Endothelial cell of umbilical vein (primary cell): ENCODE results near the gene CST3. TPM values are rescaled to one million over a fixed set of nuclear protein-coding genes. Genes with fewer than 3 reads are reported as not detected.
"Not testable (repeated sequence)": the region's sequence is repeated elsewhere in the genome, so short reads cannot be mapped to it uniquely, and the experiment has no call there.

Experiments used
- BruUV-seq: library from RNA; stranded (reverse); fragments of 400-500 nt; replicated peaks from 2 replicates; lab custom pipeline; 2021; lab: Mats Ljungman, UMichigan
- CTCF ChIA-PET: fragments of 300-600, 350-600 bp; sonication (Branson Sonifier 250); formaldehyde crosslinking; loops from one replicate; lab custom pipeline; 2021; ENCODE audit warnings: antibody characterized with exemption, inconsistent platforms; lab: Charles Lee
- POLR2A ChIA-PET: fragments of 300-600, 350-600 bp; sonication (Branson Sonifier 250); formaldehyde crosslinking; loops from one replicate; lab custom pipeline; 2021; ENCODE audit warnings: antibody characterized with exemption, inconsistent platforms; lab: Charles Lee
- DNase-seq: peaks from one replicate; pipeline ENCODE4 v3.0.0-alpha.2; 2011; ENCODE audit warnings: low read depth, low spot score
- FAIRE-seq: peaks from 2 replicates; lab custom pipeline; 2011; peaks lifted over from hg19 to GRCh38; lab: Jason Lieb, UNC
- H2AFZ ChIP-seq: 2 replicates; pipeline ENCODE4 v1.6.0; 2012; ENCODE audit warnings: low read depth, low read length, control low read depth, inconsistent platforms
- H3K27ac ChIP-seq: 2 replicates; pipeline ENCODE4 v1.5.1; 2011; ENCODE audit warnings: low read depth, mild to moderate bottlenecking, control low read depth, low read length, moderate library complexity; ENCODE audit not compliant: insufficient read depth
- H3K27me3 ChIP-seq, 2 experiments: 2 replicates each; pipeline versions ENCODE4 v1.6.0 to v1.6.1; 2011; ENCODE audit warnings: low read length in 2 of 2, mixed read lengths in 1 of 2; ENCODE audit not compliant: control insufficient read depth in 2 of 2, insufficient read depth in 2 of 2
- H3K36me3 ChIP-seq, 2 experiments: 2 replicates in 1 of 2; 3 replicates in 1 of 2; pipeline ENCODE4 v1.5.1; 2011; ENCODE audit warnings: low read length in 2 of 2, mild to moderate bottlenecking in 1 of 2, moderate library complexity in 1 of 2; ENCODE audit not compliant: control insufficient read depth in 2 of 2, insufficient read depth in 2 of 2; ENCODE audit errors: extremely low read depth in 1 of 2
- H3K4me1 ChIP-seq: 3 replicates; pipeline ENCODE4 v1.5.1; 2011; ENCODE audit warnings: mild to moderate bottlenecking, low read length; ENCODE audit not compliant: control insufficient read depth, insufficient read depth; ENCODE audit errors: extremely low read depth
- H3K4me2 ChIP-seq: 2 replicates; pipeline ENCODE4 v1.6.1; 2011; ENCODE audit warnings: low read length, control low read depth, mixed read lengths; ENCODE audit not compliant: insufficient read depth
- H3K4me3 ChIP-seq, 3 experiments: fragments of 200-600 bp in 1 of 3; sonication (generic), shearing (Covaris generic) in 1 of 3; replicated peaks in 1 of 3; 2 replicates each; pipeline ENCODE4 v1.5.1; 2011 to 2016; ENCODE audit warnings: control low read depth in 3 of 3, low read length in 3 of 3, mild to moderate bottlenecking in 2 of 3, inconsistent platforms in 1 of 3, low read depth in 1 of 3, moderate library complexity in 1 of 3; ENCODE audit not compliant: insufficient read depth in 1 of 3
- H3K79me2 ChIP-seq: 2 replicates; pipeline ENCODE4 v1.6.0; 2012; ENCODE audit warnings: low read length, inconsistent platforms; ENCODE audit not compliant: control insufficient read depth, insufficient read depth
- H3K9ac ChIP-seq: replicated peaks from 2 replicates; pipeline ENCODE3; 2011; ENCODE audit warnings: low read length, control low read depth; ENCODE audit not compliant: insufficient read depth; ENCODE audit errors: extremely low read depth
- H3K9me1 ChIP-seq: replicated peaks from 3 replicates; pipeline ENCODE4 v1.6.0; 2011; ENCODE audit warnings: mild to moderate bottlenecking, low read length; ENCODE audit not compliant: control insufficient read depth, insufficient read depth; ENCODE audit errors: extremely low read depth
- H3K9me3 ChIP-seq: replicated peaks from 2 replicates; pipeline ENCODE4 v1.5.1; 2012; ENCODE audit warnings: low read length, inconsistent platforms; ENCODE audit not compliant: control insufficient read depth, insufficient read depth
- H4K20me1 ChIP-seq: replicated peaks from 2 replicates; pipeline ENCODE3; 2011; ENCODE audit warnings: mild to moderate bottlenecking, low read length; ENCODE audit not compliant: control insufficient read depth, insufficient read depth; ENCODE audit errors: extremely low read depth
- CTCF ChIP-seq, 2 donors: IDR thresholded peaks; 1 replicate in 1 of 2; 2 replicates in 1 of 2; pipeline ENCODE4 v1.5.1; 2011; ENCODE audit warnings: low read length in 2 of 2, mild to moderate bottlenecking in 2 of 2, moderate library complexity in 2 of 2, control low read depth in 1 of 2, inconsistent platforms in 1 of 2, low read depth in 1 of 2; ENCODE audit not compliant: insufficient read depth in 1 of 2; ENCODE audit errors: extremely low read depth in 1 of 2
- EZH2 ChIP-seq: IDR thresholded peaks from 2 replicates; pipeline ENCODE4 v1.6.1; 2012; ENCODE audit warnings: borderline replicate concordance, low read depth, mild to moderate bottlenecking, moderate library complexity, low read length, inconsistent platforms; ENCODE audit not compliant: severe bottlenecking
- POLR2AphosphoS5 ChIP-seq: IDR thresholded peaks from 2 replicates; pipeline ENCODE4 v1.6.1; 2012; ENCODE audit warnings: low read depth, mild to moderate bottlenecking, control low read depth, low read length, moderate library complexity; ENCODE audit not compliant: insufficient read depth
- dilution Hi-C: fragments of 300-500 bp; cut with MboI; formaldehyde crosslinking; loops from one replicate; pipeline ENCODE4 v1.15.0; 2019; ENCODE audit warnings: low sequenced_read_pairs; ENCODE audit not compliant: extremely low pct_ligation_motif_present
- intact Hi-C: fragments of 100-400 bp; cut with micrococcal nuclease; formaldehyde crosslinking; loops from one replicate; pipeline ENCODE4 v1.10.0; 2022
- polyA plus RNA-seq, 4 experiments: library from polyadenylated mRNA; depleted of rRNA in 3 of 4; stranded (reverse) in 3 of 4; unstranded in 1 of 4; fragments of >200 nt; gene quantifications; 2 replicates each; pipeline versions ENCODE4 v1.2.1 to v1.2.3, GENCODE V29; 2011 to 2012; ENCODE audit warnings: missing spikeins in 1 of 4
- total RNA-seq: library from RNA; stranded (reverse); gene quantifications from 2 replicates; pipeline ENCODE4 v1.2.3, GENCODE V29; 2021

CST3 gene
- total and polyA plus RNA-seq, 2 donors (not counting 3 experiments of a cell fraction or from before 2014, with no cell fraction given), result 251 to 479 TPM

- Histone ChIP-seq H3K4me2 (no peak overlapping the region), H3K9me3 (no peaks in the 10 kb centered on the region), H3K27ac (no peak overlapping the region), H3K9ac (no peak overlapping the region), H3K4me1 (peaks cover 9% of the 10 kb centered on the region), H3K9me1 (no peaks in the 10 kb centered on the region), H3K36me3 (no peaks in the 10 kb centered on the region), H4K20me1 (no peaks in the 10 kb centered on the region), H3K4me3 (no peak overlapping the region), H2AFZ (no peak overlapping the region), H3K79me2 (no peaks in the 10 kb centered on the region), H3K27me3 (no peaks in the 10 kb centered on the region)
- ChIA-PET POLR2A (no interaction called here), CTCF (interaction anchor here (1.1 kb wide), 1 partner anchor 37 kb away, joined by 3 read pairs; no protein-coding TSS in a partner anchor)
- BruUV-seq, result no TSS peak
- dilution Hi-C loops, result no loop called here
- TF ChIP-seq POLR2AphosphoS5, result no peak
- TF ChIP-seq EZH2, result no peak
- no peak for TF ChIP-seq CTCF (IDR thresholded peaks at IDR 0.05; ENCODE audit: extremely low read depth in 1 of 2, insufficient read depth in 1 of 2, low read depth in 1 of 2, low read length in 2 of 2)
- no peak for DNase-seq
- no peak for FAIRE-seq
- intact Hi-C loops, result loop anchor here (10.0 kb wide), 1 partner anchor 55 kb away; the partner anchor contains the start of gene CST9
These were observed 22.5 kb upstream of the CST3 start for GRCh38 chr20:23659989-23660837.

GRCh38 chr20:23659610-23659988, 21.8 kb upstream of the CST3 start:
- BruUV-seq, H2AFZ ChIP-seq, H3K36me3 ChIP-seq, H3K9ac ChIP-seq, H3K79me2 ChIP-seq, CTCF ChIA-PET, H3K9me1 ChIP-seq, intact Hi-C loops, POLR2A ChIA-PET, H3K4me1 ChIP-seq, H3K27me3 ChIP-seq, FAIRE-seq, H3K4me2 ChIP-seq, H4K20me1 ChIP-seq, dilution Hi-C loops, H3K4me3 ChIP-seq, H3K9me3 ChIP-seq, DNase-seq, H3K27ac ChIP-seq: not testable (repeated sequence)
